HG03139 (cell line): ENCODE data around the gene MIGA1.

Experiments used
- ATAC-seq: cut with Tn5 transposase; IDR thresholded peaks from one replicate; pipeline ENCODE4 v1.9.1; 2021; ENCODE audit not compliant: unreplicated experiment

Gene MIGA1

GRCh38 chr1:77841574-77841973, 62.1 kb downstream of the MIGA1 start:
- no peak for ATAC-seq

GRCh38 chr1:77845951-77846350, 66.5 kb downstream of the MIGA1 start:
- ATAC-seq: no peak

GRCh38 chr1:77846966-77847365, 67.5 kb downstream of the MIGA1 start:
- ATAC-seq: no peak

- no peak for ATAC-seq
Observed at GRCh38 chr1:77847621-77848080, 68.2 kb downstream of the MIGA1 start.

GRCh38 chr1:77850082-77850481, 70.6 kb downstream of the MIGA1 start:
- ATAC-seq: no peak

GRCh38 chr1:77857552-77857951, 78.1 kb downstream of the MIGA1 start:
- ATAC-seq: no peak

- no peak for ATAC-seq
Observed at GRCh38 chr1:77858725-77859124, 79.3 kb downstream of the MIGA1 start.

- no peak for ATAC-seq
Observed at GRCh38 chr1:77859248-77859647, 79.8 kb downstream of the MIGA1 start.

GRCh38 chr1:77866296-77866695, 86.8 kb downstream of the MIGA1 start:
- ATAC-seq: no peak

- ATAC-seq: no peak
Observed at GRCh38 chr1:77872645-77873044, 93.2 kb downstream of the MIGA1 start.

- no peak for ATAC-seq
Observed at GRCh38 chr1:77873461-77873860, 94.0 kb downstream of the MIGA1 start.

GRCh38 chr1:77874804-77875445, 95.5 kb downstream of the MIGA1 start:
- ATAC-seq: no peak

GRCh38 chr1:77876884-77877283, 97.4 kb downstream of the MIGA1 start:
- no peak for ATAC-seq

GRCh38 chr1:77881061-77881460, 101.6 kb downstream of the MIGA1 start:
- ATAC-seq: no peak

- ATAC-seq: no peak
Observed at GRCh38 chr1:77882411-77882810, 103.0 kb downstream of the MIGA1 start.

- ATAC-seq: peak; percentile 39
Observed at GRCh38 chr1:77888081-77888780, 108.8 kb downstream of the MIGA1 start, which contains the start of gene NEXN. Gene NEXN (plus strand): TSS chr1:77888624. CDS start chr1:77916107, 27,483 bp downstream.

GRCh38 chr1:77888781-77889642, 109.6 kb downstream of the MIGA1 start:
- ATAC-seq: peak; percentile 74

- ATAC-seq: no peak
Observed at GRCh38 chr1:77889671-77890070, 110.2 kb downstream of the MIGA1 start.

- ATAC-seq: no peak
Observed at GRCh38 chr1:77891200-77891599, 111.8 kb downstream of the MIGA1 start.

- no peak for ATAC-seq
Observed at GRCh38 chr1:77899647-77900320, 120.3 kb downstream of the MIGA1 start.

GRCh38 chr1:77900687-77901293, 121.3 kb downstream of the MIGA1 start:
- no peak for ATAC-seq
